Naive thymus-derived CD8-positive, alpha-beta T cell (primary cell): ENCODE data around the gene LRBA. TPM values are rescaled to one million over a fixed set of nuclear protein-coding genes. Genes with fewer than 3 reads are reported as not detected.

ENCODE experiments used
- ATAC-seq, 2 donors: fragments of 150-1000 bp; cut with Tn5 transposase in 1 of 2; sonication (Bioruptor Pico), chemical (Tn5 transposase) in 1 of 2; 1 replicate in 1 of 2; 2 replicates in 1 of 2; pipeline ENCODE4 v1.10.0; 2021; ENCODE audit warnings: mild to moderate bottlenecking in 2 of 2, moderate library complexity in 2 of 2
- POLR2A ChIA-PET: fragments of 350-600 bp; sonication (Branson Sonifier 250); formaldehyde crosslinking; loops from one replicate; lab custom pipeline; 2021; ENCODE audit warnings: antibody characterized with exemption; lab: Charles Lee
- DNase-seq, 10 donors: peaks; one replicate each; pipeline versions ENCODE4 v3.0.0 to v3.0.0-alpha.2; 2020 to 2022
- H3K27ac Mint-ChIP-seq, 10 donors: one replicate each; pipeline ENCODE4 v1.8.0; 2020 to 2022; ENCODE audit warnings: mild to moderate bottlenecking in 10 of 10, mixed read lengths in 10 of 10, moderate library complexity in 4 of 10, inconsistent platforms in 1 of 10
- H3K27me3 Mint-ChIP-seq, 5 donors: one replicate each; pipeline ENCODE4 v1.8.0; 2021 to 2022; ENCODE audit warnings: mixed read lengths in 5 of 5
- H3K36me3 Mint-ChIP-seq, 3 donors: one replicate each; pipeline ENCODE4 v1.8.0; 2020 to 2022; ENCODE audit warnings: mixed read lengths in 3 of 3, mild to moderate bottlenecking in 2 of 3, inconsistent platforms in 1 of 3
- H3K4me1 Mint-ChIP-seq, 4 donors: one replicate each; pipeline ENCODE4 v1.8.0; 2021 to 2022; ENCODE audit warnings: mixed read lengths in 4 of 4
- H3K4me3 Mint-ChIP-seq, 10 donors: one replicate each; pipeline ENCODE4 v1.8.0; 2020 to 2022; ENCODE audit warnings: mild to moderate bottlenecking in 10 of 10, mixed read lengths in 10 of 10, moderate library complexity in 6 of 10, inconsistent platforms in 1 of 10
- H3K9me3 Mint-ChIP-seq, 9 donors: one replicate each; pipeline ENCODE4 v1.8.0; 2020 to 2022; ENCODE audit warnings: mixed read lengths in 9 of 9, mild to moderate bottlenecking in 3 of 9, inconsistent platforms in 1 of 9, moderate library complexity in 1 of 9
- polyA plus RNA-seq, 3 donors: library from polyadenylated mRNA; unstranded; fragments of 300-500 nt; fragmentation: Illumina TruSeq; gene quantifications; one replicate each; pipeline ENCODE4 v1.2.3, GENCODE V29; 2021
- total RNA-seq, 8 experiments: library from RNA in 2 of 8; stranded (reverse) in 2 of 8; gene quantifications; one replicate each; pipeline ENCODE4 v1.2.3 and lab custom pipeline; 2021 to 2026

LRBA gene
- total and polyA plus RNA-seq, 5 experiments from 2014 or later, result 16.4 to 57.7 (median 18.4) TPM

GRCh38 chr4:150598909-150599308 lies 416.2 kb downstream of the LRBA start:
- no peak for ATAC-seq
- Mint-ChIP-seq H3K27me3 (no peaks in the 10 kb centered on the region), H3K36me3 (peaks cover 5 to 18% (median 10%) of the 10 kb centered on the region in 3 donors), H3K4me1 (peaks cover 0 to 3% (median 0%) of the 10 kb centered on the region in 4 donors), H3K9me3 (no peaks in the 10 kb centered on the region), H3K4me3 (no peak overlapping the region), H3K27ac (peak overlapping the region in 1 of 10 donors; percentile 38)
- POLR2A ChIA-PET, result no interaction called here
- no peak for DNase-seq

GRCh38 chr4:150593996-150594395 lies 421.1 kb downstream of the LRBA start:
- POLR2A ChIA-PET, result no interaction called here
- H3K27me3 Mint-ChIP-seq, result no peaks in the 10 kb centered on the region
- H3K27ac Mint-ChIP-seq, result peak overlapping the region in 1 of 10 donors; percentile 37
- H3K9me3 Mint-ChIP-seq, result no peaks in the 10 kb centered on the region
- no peak overlapping the region for H3K4me3 Mint-ChIP-seq
- H3K36me3 Mint-ChIP-seq, result peaks cover 2 to 39% (median 24%) of the 10 kb centered on the region in 3 donors
- no peak for ATAC-seq
- no peak for DNase-seq
- peaks cover 0 to 3% (median 0%) of the 10 kb centered on the region in 4 donors for H3K4me1 Mint-ChIP-seq

- DNase-seq (no peak), ATAC-seq (no peak)
- Mint-ChIP-seq H3K27ac (peak overlapping the region in 1 of 10 donors; percentile 56), H3K27me3 (no peaks in the 10 kb centered on the region), H3K4me3 (no peak overlapping the region), H3K4me1 (peaks cover 0 to 3% (median 0%) of the 10 kb centered on the region in 4 donors), H3K36me3 (peaks cover 0 to 46% (median 30%) of the 10 kb centered on the region in 3 donors), H3K9me3 (no peaks in the 10 kb centered on the region)
- POLR2A ChIA-PET, result no interaction called here
Measured at GRCh38 chr4:150591904-150592303, 423.2 kb downstream of the LRBA start.

- Mint-ChIP-seq H3K9me3 (no peaks in the 10 kb centered on the region), H3K4me3 (no peak overlapping the region), H3K27me3 (no peaks in the 10 kb centered on the region), H3K4me1 (peaks cover 0 to 3% (median 0%) of the 10 kb centered on the region in 4 donors), H3K27ac (peak overlapping the region in 4 of 10 donors; percentile 27 to 56 (median 42)), H3K36me3 (peaks cover 0 to 49% (median 30%) of the 10 kb centered on the region in 3 donors)
- DNase-seq, result no peak
- POLR2A ChIA-PET, result no interaction called here
- ATAC-seq, result no peak
Measured at GRCh38 chr4:150591406-150591805, 423.7 kb downstream of the LRBA start.

DNA sequence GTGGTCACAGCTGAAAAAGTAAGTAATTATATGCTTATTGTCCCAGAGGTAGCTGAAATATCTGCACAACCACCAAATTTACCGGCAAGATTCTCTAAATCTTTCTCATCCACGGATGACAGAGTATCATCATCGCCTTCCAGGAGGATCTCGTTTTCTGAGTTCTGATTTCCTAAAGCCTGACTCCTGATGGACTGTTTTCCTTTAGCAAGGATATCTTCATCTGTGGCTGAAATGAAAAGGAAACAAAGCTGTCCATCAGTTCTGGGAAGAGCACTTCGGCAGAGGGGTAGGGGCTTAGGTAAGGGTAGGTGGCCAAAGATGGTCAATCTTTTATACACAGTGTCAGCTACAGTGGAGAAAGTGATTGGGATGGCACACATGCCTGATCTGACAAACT lies 424.5 kb downstream of the LRBA start:
- Mint-ChIP-seq H3K27me3 (no peaks in the 10 kb centered on the region), H3K27ac (no peak overlapping the region), H3K4me3 (no peak overlapping the region), H3K4me1 (peaks cover 0 to 3% (median 0%) of the 10 kb centered on the region in 4 donors), H3K9me3 (peaks cover 0 to 4% (median 0%) of the 10 kb centered on the region in 9 donors), H3K36me3 (peaks cover 0 to 57% (median 35%) of the 10 kb centered on the region in 3 donors)
- POLR2A ChIA-PET, result no interaction called here
- DNase-seq (no peak), ATAC-seq (no peak)

DNA sequence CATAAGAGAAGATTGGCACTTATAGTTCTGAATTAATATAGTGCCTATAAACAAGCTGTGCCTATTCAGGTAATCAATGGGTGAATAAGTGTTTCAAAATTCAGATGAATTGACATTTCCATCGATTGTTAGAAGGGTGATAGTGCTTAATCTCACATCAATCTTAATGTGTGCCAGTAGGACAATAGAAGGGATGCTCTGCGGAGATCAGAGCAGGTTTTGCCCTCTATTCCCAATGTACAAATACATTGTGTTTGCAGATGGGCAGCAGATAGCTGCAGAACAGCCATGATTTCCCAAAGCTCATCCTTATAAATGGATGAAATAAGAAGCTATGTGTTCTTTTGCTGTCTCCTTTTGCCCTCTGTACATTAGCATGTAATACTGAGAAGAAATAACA lies 425.9 kb downstream of the LRBA start:
- peaks cover 0 to 4% (median 0%) of the 10 kb centered on the region in 4 donors for H3K4me1 Mint-ChIP-seq
- peak overlapping the region in 1 of 10 donors; percentile 9 for H3K27ac Mint-ChIP-seq
- peaks cover 0 to 69% (median 44%) of the 10 kb centered on the region in 3 donors for H3K36me3 Mint-ChIP-seq
- ATAC-seq (no peak), DNase-seq (no peak)
- H3K4me3 Mint-ChIP-seq, result no peak overlapping the region
- H3K9me3 Mint-ChIP-seq, result peaks cover 0 to 9% (median 0%) of the 10 kb centered on the region in 9 donors
- H3K27me3 Mint-ChIP-seq, result no peaks in the 10 kb centered on the region
- POLR2A ChIA-PET, result no interaction called here

DNA sequence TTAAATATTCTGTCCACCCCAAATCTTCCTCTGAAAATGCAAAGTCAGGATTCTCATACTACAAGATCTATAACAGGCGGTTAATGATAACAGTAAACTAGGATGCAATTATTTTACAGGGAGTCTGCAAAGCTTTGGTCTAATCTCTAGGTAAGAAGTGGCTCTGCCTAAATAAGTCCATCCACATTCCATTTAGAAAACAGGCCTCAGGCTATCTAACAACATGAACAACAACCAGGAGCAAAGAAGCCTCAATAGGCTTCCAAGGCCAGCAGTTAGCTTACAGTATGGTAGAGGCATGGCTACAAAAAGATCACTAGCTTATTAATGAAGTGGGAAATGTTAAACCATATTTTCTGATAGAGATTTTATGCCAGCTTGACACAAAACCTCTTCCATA lies 426.8 kb downstream of the LRBA start:
- H3K9me3 Mint-ChIP-seq, result peaks cover 0 to 9% (median 0%) of the 10 kb centered on the region in 9 donors
- ATAC-seq (no peak), DNase-seq (no peak)
- POLR2A ChIA-PET, result no interaction called here
- no peaks in the 10 kb centered on the region for H3K27me3 Mint-ChIP-seq
- H3K4me3 Mint-ChIP-seq, result no peak overlapping the region
- H3K36me3 Mint-ChIP-seq, result peaks cover 0 to 78% (median 52%) of the 10 kb centered on the region in 3 donors
- H3K27ac Mint-ChIP-seq, result peak overlapping the region in 4 of 10 donors; percentile 2 to 61 (median 13)
- H3K4me1 Mint-ChIP-seq, result peaks cover 0 to 4% (median 0%) of the 10 kb centered on the region in 4 donors

DNA sequence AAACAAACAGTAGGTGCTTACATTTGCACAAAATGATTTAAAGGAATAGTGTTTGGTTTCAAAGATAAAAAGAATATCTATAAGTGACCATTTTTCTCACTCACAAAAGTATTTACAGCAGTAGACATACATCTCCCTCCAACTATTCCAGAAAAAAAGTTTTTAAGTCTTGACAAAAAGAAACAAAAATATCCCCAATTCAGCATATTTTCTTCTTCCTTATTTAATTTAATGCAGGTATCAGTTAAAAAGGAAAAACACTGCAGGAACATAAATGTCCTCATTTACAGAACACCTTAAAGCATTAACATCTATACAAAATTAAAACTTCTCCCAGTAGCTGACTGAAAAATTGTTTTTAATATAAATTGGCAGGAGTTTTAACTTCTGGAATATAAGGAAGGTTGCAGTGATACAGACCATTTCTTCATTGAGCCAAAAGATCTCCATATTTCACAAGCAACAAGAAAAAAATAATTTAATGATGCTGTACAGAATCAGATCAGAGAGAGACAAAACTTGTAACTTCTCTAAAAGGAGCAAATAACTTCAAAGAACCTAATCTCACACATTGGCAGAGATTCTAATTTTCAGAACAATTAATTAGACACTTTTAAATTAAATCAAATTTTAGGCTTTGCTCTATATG lies 428.8 kb downstream of the LRBA start:
- DNase-seq (no peak), ATAC-seq (no peak)
- no peaks in the 10 kb centered on the region for H3K27me3 Mint-ChIP-seq
- peaks cover 0 to 2% (median 0%) of the 10 kb centered on the region in 4 donors for H3K4me1 Mint-ChIP-seq
- H3K9me3 Mint-ChIP-seq, result peaks cover 0 to 9% (median 0%) of the 10 kb centered on the region in 9 donors
- H3K27ac Mint-ChIP-seq, result peak overlapping the region in 6 of 10 donors; percentile 28 to 80 (median 49)
- no peak overlapping the region for H3K4me3 Mint-ChIP-seq
- H3K36me3 Mint-ChIP-seq, result peaks cover 0 to 92% (median 66%) of the 10 kb centered on the region in 3 donors
- POLR2A ChIA-PET, result no interaction called here

DNA sequence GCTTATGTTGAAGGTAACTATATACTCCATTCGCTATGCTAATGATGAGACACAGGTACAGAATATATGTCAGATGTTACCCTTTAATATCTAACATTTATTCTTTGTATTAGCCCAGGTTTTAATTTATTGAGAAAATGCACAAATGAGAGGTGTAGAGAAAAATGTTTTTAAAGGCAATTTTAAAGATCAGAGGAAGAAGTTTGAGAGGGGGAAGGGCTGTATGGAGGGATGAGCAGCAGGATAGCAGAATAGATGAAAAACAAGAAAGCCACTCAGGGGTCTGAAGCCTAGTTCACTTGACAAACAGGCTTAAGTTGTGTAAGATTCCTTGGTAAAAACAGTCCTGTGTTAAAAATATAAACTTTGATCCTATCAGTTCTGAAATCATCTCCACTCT lies 429.5 kb downstream of the LRBA start:
- ATAC-seq (no peak), DNase-seq (no peak)
- peaks cover under 1 to 89% (median 67%) of the 10 kb centered on the region in 3 donors for H3K36me3 Mint-ChIP-seq
- peaks cover 0 to 9% (median 0%) of the 10 kb centered on the region in 9 donors for H3K9me3 Mint-ChIP-seq
- H3K4me3 Mint-ChIP-seq, result no peak overlapping the region
- peak overlapping the region in 6 of 10 donors; percentile 9 to 83 (median 63) for H3K27ac Mint-ChIP-seq
- peaks cover 0 to 2% (median 0%) of the 10 kb centered on the region in 4 donors for H3K4me1 Mint-ChIP-seq
- POLR2A ChIA-PET, result no interaction called here
- H3K27me3 Mint-ChIP-seq, result no peaks in the 10 kb centered on the region

- POLR2A ChIA-PET, result no interaction called here
- no peaks in the 10 kb centered on the region for H3K27me3 Mint-ChIP-seq
- H3K4me1 Mint-ChIP-seq, result peaks cover 0 to 4% (median under 1%) of the 10 kb centered on the region in 4 donors
- peak overlapping the region in 1 of 10 donors; percentile 25 for H3K27ac Mint-ChIP-seq
- peaks cover 10 to 86% (median 63%) of the 10 kb centered on the region in 3 donors for H3K36me3 Mint-ChIP-seq
- no peak for ATAC-seq
- no peak for DNase-seq
- H3K9me3 Mint-ChIP-seq, result peaks cover 0 to 9% (median 0%) of the 10 kb centered on the region in 9 donors
- H3K4me3 Mint-ChIP-seq, result no peak overlapping the region
Measured at GRCh38 chr4:150584111-150584915, 430.8 kb downstream of the LRBA start.

GRCh38 chr4:150583287-150584110 lies 431.6 kb downstream of the LRBA start:
- Mint-ChIP-seq H3K9me3 (peaks cover 0 to 9% (median 0%) of the 10 kb centered on the region in 9 donors), H3K27me3 (no peaks in the 10 kb centered on the region), H3K27ac (no peak overlapping the region), H3K36me3 (peaks cover 15 to 86% (median 60%) of the 10 kb centered on the region in 3 donors), H3K4me1 (peaks cover 0 to 6% (median 2%) of the 10 kb centered on the region in 4 donors), H3K4me3 (no peak overlapping the region)
- POLR2A ChIA-PET, result no interaction called here
- no peak for ATAC-seq
- no peak for DNase-seq

GRCh38 chr4:150582873-150583286 lies 432.2 kb downstream of the LRBA start:
- Mint-ChIP-seq H3K36me3 (peaks cover 15 to 79% (median 59%) of the 10 kb centered on the region in 3 donors), H3K27me3 (no peaks in the 10 kb centered on the region), H3K4me1 (peaks cover 0 to 6% (median 2%) of the 10 kb centered on the region in 4 donors), H3K27ac (no peak overlapping the region), H3K9me3 (peaks cover 0 to 9% (median 0%) of the 10 kb centered on the region in 9 donors), H3K4me3 (no peak overlapping the region)
- POLR2A ChIA-PET, result no interaction called here
- no peak for DNase-seq
- no peak for ATAC-seq
